Measurements from ENCODE around the gene POLDIP2. TPM values are rescaled to one million over a fixed set of nuclear protein-coding genes. Genes with fewer than 3 reads are reported as not detected.

The POLDIP2 gene
- total and polyA plus RNA-seq, 2 of the 13 experiments (the other 11 are each of a cell fraction or from before 2014, with no cell fraction given), result 85.9 to 114 TPM

- TF ChIP-seq ZNF101 (CRISPR knock-in tag; IDR thresholded peaks at IDR 0.05; ENCODE audit: borderline replicate concordance, low read depth), result no peak
- TF ChIP-seq, protein P1, sequence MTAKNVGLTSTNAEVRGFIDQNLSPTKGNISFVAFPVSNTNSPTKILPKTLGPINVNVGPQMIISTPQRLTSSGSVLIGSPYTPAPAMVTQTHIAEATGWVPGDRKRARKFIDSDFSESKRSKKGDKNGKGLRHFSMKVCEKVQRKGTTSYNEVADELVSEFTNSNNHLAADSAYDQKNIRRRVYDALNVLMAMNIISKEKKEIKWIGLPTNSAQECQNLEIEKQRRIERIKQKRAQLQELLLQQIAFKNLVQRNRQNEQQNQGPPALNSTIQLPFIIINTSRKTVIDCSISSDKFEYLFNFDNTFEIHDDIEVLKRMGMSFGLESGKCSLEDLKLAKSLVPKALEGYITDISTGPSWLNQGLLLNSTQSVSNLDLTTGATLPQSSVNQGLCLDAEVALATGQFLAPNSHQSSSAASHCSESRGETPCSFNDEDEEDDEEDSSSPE (CRISPR knock-in tag; IDR thresholded peaks at IDR 0.05), result peak; percentile 94
- peak; percentile 76 for TF ChIP-seq ZNF563 (CRISPR knock-in tag; IDR thresholded peaks at IDR 0.05)
- no peak for TF ChIP-seq ZNF839 (CRISPR knock-in tag; IDR thresholded peaks at IDR 0.05; ENCODE audit: borderline replicate concordance)
- no peak for TF ChIP-seq HNF4G (IDR thresholded peaks at IDR 0.05; ENCODE audit: borderline replicate concordance, low read depth, low read length)
- no peak for TF ChIP-seq HNF4G (CRISPR knock-in tag; IDR thresholded peaks at IDR 0.05; ENCODE audit: borderline replicate concordance, low read depth)
- TF ChIP-seq ZNF788 (CRISPR knock-in tag; IDR thresholded peaks at IDR 0.05; ENCODE audit: borderline replicate concordance), result peak; percentile 78
- 0 out of 2 replicates have a peak, but pooled peaks have one; percentile 57 for TF ChIP-seq ZNF703 (CRISPR knock-in tag; IDR thresholded peaks at IDR 0.05; ENCODE audit: borderline replicate concordance)
- TF ChIP-seq NFYB (CRISPR knock-in tag; IDR thresholded peaks at IDR 0.05), result peak; percentile 99
- TF ChIP-seq SMAD9 (CRISPR knock-in tag; IDR thresholded peaks at IDR 0.05), result no peak
- TF ChIP-seq, protein P2, sequence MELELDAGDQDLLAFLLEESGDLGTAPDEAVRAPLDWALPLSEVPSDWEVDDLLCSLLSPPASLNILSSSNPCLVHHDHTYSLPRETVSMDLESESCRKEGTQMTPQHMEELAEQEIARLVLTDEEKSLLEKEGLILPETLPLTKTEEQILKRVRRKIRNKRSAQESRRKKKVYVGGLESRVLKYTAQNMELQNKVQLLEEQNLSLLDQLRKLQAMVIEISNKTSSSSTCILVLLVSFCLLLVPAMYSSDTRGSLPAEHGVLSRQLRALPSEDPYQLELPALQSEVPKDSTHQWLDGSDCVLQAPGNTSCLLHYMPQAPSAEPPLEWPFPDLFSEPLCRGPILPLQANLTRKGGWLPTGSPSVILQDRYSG (CRISPR knock-in tag; IDR thresholded peaks at IDR 0.05), result no peak
- no peak for TF ChIP-seq FOXK2 (IDR thresholded peaks at IDR 0.05)
- TF ChIP-seq SIX1 (CRISPR knock-in tag; IDR thresholded peaks at IDR 0.05; ENCODE audit: borderline replicate concordance), result no peak
- TF ChIP-seq ZFY (CRISPR knock-in tag; IDR thresholded peaks at IDR 0.05), result peak; percentile 90
- TF ChIP-seq SYNCRIP (IDR thresholded peaks at IDR 0.05; ENCODE audit: insufficient read depth, low read depth, low read length), result no peak
- TF ChIP-seq, protein P3, sequence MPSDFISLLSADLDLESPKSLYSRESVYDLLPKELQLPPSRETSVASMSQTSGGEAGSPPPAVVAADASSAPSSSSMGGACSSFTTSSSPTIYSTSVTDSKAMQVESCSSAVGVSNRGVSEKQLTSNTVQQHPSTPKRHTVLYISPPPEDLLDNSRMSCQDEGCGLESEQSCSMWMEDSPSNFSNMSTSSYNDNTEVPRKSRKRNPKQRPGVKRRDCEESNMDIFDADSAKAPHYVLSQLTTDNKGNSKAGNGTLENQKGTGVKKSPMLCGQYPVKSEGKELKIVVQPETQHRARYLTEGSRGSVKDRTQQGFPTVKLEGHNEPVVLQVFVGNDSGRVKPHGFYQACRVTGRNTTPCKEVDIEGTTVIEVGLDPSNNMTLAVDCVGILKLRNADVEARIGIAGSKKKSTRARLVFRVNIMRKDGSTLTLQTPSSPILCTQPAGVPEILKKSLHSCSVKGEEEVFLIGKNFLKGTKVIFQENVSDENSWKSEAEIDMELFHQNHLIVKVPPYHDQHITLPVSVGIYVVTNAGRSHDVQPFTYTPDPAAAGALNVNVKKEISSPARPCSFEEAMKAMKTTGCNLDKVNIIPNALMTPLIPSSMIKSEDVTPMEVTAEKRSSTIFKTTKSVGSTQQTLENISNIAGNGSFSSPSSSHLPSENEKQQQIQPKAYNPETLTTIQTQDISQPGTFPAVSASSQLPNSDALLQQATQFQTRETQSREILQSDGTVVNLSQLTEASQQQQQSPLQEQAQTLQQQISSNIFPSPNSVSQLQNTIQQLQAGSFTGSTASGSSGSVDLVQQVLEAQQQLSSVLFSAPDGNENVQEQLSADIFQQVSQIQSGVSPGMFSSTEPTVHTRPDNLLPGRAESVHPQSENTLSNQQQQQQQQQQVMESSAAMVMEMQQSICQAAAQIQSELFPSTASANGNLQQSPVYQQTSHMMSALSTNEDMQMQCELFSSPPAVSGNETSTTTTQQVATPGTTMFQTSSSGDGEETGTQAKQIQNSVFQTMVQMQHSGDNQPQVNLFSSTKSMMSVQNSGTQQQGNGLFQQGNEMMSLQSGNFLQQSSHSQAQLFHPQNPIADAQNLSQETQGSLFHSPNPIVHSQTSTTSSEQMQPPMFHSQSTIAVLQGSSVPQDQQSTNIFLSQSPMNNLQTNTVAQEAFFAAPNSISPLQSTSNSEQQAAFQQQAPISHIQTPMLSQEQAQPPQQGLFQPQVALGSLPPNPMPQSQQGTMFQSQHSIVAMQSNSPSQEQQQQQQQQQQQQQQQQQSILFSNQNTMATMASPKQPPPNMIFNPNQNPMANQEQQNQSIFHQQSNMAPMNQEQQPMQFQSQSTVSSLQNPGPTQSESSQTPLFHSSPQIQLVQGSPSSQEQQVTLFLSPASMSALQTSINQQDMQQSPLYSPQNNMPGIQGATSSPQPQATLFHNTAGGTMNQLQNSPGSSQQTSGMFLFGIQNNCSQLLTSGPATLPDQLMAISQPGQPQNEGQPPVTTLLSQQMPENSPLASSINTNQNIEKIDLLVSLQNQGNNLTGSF (CRISPR knock-in tag; IDR thresholded peaks at IDR 0.05), result peak; percentile 74; the same call in 1 of the 2 replicates
- TF ChIP-seq CHCHD3 (CRISPR knock-in tag; IDR thresholded peaks at IDR 0.05), result no peak
- TF ChIP-seq ZNF224 (CRISPR knock-in tag; IDR thresholded peaks at IDR 0.05), result 0 out of 2 replicates have a peak, but pooled peaks have one; percentile 67
- peak; percentile 90 for TF ChIP-seq TAF1 (CRISPR knock-in tag; IDR thresholded peaks at IDR 0.05)
- no peak for TF ChIP-seq ZBTB21 (CRISPR knock-in tag; IDR thresholded peaks at IDR 0.05)
- no peak for TF ChIP-seq RORA (CRISPR knock-in tag; IDR thresholded peaks at IDR 0.05)
- no peak for TF ChIP-seq ZNF383 (CRISPR knock-in tag; IDR thresholded peaks at IDR 0.05; ENCODE audit: borderline replicate concordance)
Observed at GRCh38 chr17:28318759-28319597, 38.3 kb downstream of the POLDIP2 start, which contains the start of gene TMEM97 (continued).
